Karpas-422 (cell line): Measurements from ENCODE around the gene TMED6. TPM values are rescaled to one million over a fixed set of nuclear protein-coding genes. Genes with fewer than 3 reads are reported as not detected.
A peak's percentile ranks its signal among the peaks of the same experiment; 100 is the strongest.

Experiments
- DNase-seq: peaks from one replicate; pipeline ENCODE4 v3.0.0-alpha.2; 2015
- H2AFZ ChIP-seq: fragments of 200-600 bp; sonication (generic); 2 replicates; pipeline ENCODE4 v1.6.1; 2014; ENCODE audit warnings: antibody characterized with exemption, low read length, mixed read lengths
- H3K27ac ChIP-seq: fragments of 200-600 bp; sonication (generic); 2 replicates; pipeline ENCODE4 v1.5.1; 2014; ENCODE audit warnings: mild to moderate bottlenecking, low read length, moderate library complexity
- H3K27me3 ChIP-seq: fragments of 200-600 bp; sonication (generic); 2 replicates; pipeline ENCODE4 v1.6.1; 2014; ENCODE audit warnings: low read length, mixed read lengths
- H3K36me3 ChIP-seq: fragments of 200-600 bp; sonication (generic); 2 replicates; pipeline ENCODE4 v1.6.1; 2014; ENCODE audit warnings: low read length, mixed read lengths; ENCODE audit not compliant: insufficient read depth
- H3K4me1 ChIP-seq: fragments of 200-600 bp; sonication (generic); 2 replicates; pipeline ENCODE4 v1.6.1; 2014; ENCODE audit warnings: mild to moderate bottlenecking, low read length, mixed read lengths
- H3K4me2 ChIP-seq: fragments of 200-600 bp; sonication (generic); 2 replicates; pipeline ENCODE4 v1.6.1; 2014; ENCODE audit warnings: low read length, low read depth, mild to moderate bottlenecking; ENCODE audit not compliant: poor library complexity, severe bottlenecking
- H3K4me3 ChIP-seq: fragments of 200-600 bp; sonication (generic); 2 replicates; pipeline ENCODE4 v1.5.1; 2014; ENCODE audit warnings: mild to moderate bottlenecking, antibody characterized with exemption, low read length, mixed read lengths
- H3K79me2 ChIP-seq: fragments of 200-600 bp; sonication (generic); 2 replicates; pipeline ENCODE4 v1.6.1; 2014; ENCODE audit warnings: mild to moderate bottlenecking, low read length, mixed read lengths
- H3K9ac ChIP-seq: fragments of 200-600 bp; sonication (generic); 2 replicates; pipeline ENCODE4 v1.6.0; 2014; ENCODE audit warnings: low read length
- H3K9me2 ChIP-seq: fragments of 200-600 bp; sonication (generic), shearing (Covaris generic); replicated peaks from 2 replicates; pipeline ENCODE4 v1.6.0; 2014; ENCODE audit warnings: mild to moderate bottlenecking, low read length, moderate library complexity; ENCODE audit not compliant: insufficient read depth
- H3K9me3 ChIP-seq: fragments of 300-700, 200-600 bp; sonication (generic); 2 replicates; pipeline ENCODE4 v1.6.1; 2014; ENCODE audit warnings: low read length, mixed read lengths
- H4K20me1 ChIP-seq: fragments of 200-600 bp; sonication (generic); 2 replicates; pipeline ENCODE4 v1.6.1; 2014; ENCODE audit warnings: mild to moderate bottlenecking, antibody characterized with exemption, low read length, low read depth; ENCODE audit not compliant: insufficient read depth
- total RNA-seq: library from RNA; depleted of rRNA; stranded (reverse); fragments of >200 nt; shearing (Covaris generic); gene quantifications from 2 replicates; pipeline ENCODE4 v1.2.3, GENCODE V29; 2014; ENCODE audit warnings: low replicate concordance

TMED6 gene
- total RNA-seq, 1 experiment from 2014 or later, result 1.8 TPM

DNA sequence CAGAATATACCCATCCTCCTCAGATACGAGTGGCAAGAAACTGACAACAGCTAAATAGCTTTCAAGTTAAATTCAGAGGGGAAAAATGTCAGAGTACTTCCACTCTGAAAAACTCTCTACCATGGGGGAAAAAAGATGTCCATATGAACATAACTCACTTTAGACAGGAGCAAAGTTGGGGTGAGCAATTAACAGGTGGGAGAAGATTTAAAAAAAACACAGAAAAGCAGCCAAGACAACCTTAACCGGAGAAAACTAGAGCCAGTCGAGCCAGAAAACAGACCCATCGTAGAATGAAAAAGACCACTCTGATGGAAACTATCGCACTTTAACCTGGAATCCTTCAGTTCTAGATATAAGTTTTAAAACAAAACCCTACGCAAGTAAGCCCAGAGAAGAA is 33.4 kb upstream of the TMED6 start:
- Histone ChIP-seq H4K20me1 (peaks cover 6% of the 10 kb centered on the region; the same call in 1 of the 2 replicates), H2AFZ (no peak overlapping the region), H3K9me2 (no peaks in the 10 kb centered on the region; the same call in 1 of the 2 replicates), H3K9ac (peak overlapping the region; percentile 76), H3K27ac (peak overlapping the region; percentile 90), H3K4me2 (peak overlapping the region; percentile 75), H3K4me1 (peaks cover 27% of the 10 kb centered on the region), H3K79me2 (peaks cover 52% of the 10 kb centered on the region), H3K27me3 (no peaks in the 10 kb centered on the region), H3K36me3 (peaks cover 40% of the 10 kb centered on the region), H3K4me3 (peak overlapping the region; percentile 71), H3K9me3 (no peaks in the 10 kb centered on the region)
- DNase-seq, result no peak

DNA sequence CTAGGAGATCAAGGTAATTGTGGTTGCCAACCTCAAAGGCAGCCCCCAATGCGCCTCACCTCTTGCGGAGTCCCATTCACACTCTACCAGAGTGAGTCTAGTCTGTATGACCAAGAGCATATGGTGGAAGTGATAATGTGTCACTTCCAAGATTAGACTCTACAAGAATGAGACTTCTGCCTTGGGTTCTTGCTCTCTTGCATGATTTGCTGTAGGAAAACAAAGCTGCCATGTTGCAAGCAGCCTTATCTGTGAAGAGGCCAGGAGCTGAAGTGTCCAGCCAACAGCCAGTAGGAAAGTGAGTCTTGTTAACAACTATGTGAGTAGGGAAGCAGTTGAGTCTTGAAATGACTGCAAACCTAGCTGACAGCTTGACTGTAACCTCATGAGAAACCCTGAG is 30.8 kb upstream of the TMED6 start:
- no peak overlapping the region for H3K9ac ChIP-seq
- no peaks in the 10 kb centered on the region for H3K9me3 ChIP-seq
- DNase-seq, result no peak
- H4K20me1 ChIP-seq, result peaks cover 6% of the 10 kb centered on the region; the same call in 1 of the 2 replicates
- H3K79me2 ChIP-seq, result peaks cover 71% of the 10 kb centered on the region
- no peaks in the 10 kb centered on the region; the same call in 1 of the 2 replicates for H3K9me2 ChIP-seq
- H2AFZ ChIP-seq, result no peak overlapping the region
- H3K36me3 ChIP-seq, result peaks cover 58% of the 10 kb centered on the region
- H3K4me3 ChIP-seq, result no peak overlapping the region
- H3K4me2 ChIP-seq, result no peak overlapping the region
- H3K4me1 ChIP-seq, result peaks cover 27% of the 10 kb centered on the region
- no peaks in the 10 kb centered on the region for H3K27me3 ChIP-seq
- no peak overlapping the region for H3K27ac ChIP-seq

- no peaks in the 10 kb centered on the region for H3K27me3 ChIP-seq
- peaks cover 23% of the 10 kb centered on the region for H3K4me1 ChIP-seq
- no peak overlapping the region for H3K4me2 ChIP-seq
- no peaks in the 10 kb centered on the region for H3K9me2 ChIP-seq
- H3K4me3 ChIP-seq, result no peak overlapping the region
- H4K20me1 ChIP-seq, result peaks cover 6% of the 10 kb centered on the region; the same call in 1 of the 2 replicates
- H3K36me3 ChIP-seq, result peaks cover 59% of the 10 kb centered on the region
- H3K9me3 ChIP-seq, result no peaks in the 10 kb centered on the region
- no peak overlapping the region for H2AFZ ChIP-seq
- H3K79me2 ChIP-seq, result peaks cover 75% of the 10 kb centered on the region
- no peak for DNase-seq
- no peak overlapping the region for H3K9ac ChIP-seq
- no peak overlapping the region for H3K27ac ChIP-seq
Observed at GRCh38 chr16:69381231-69381630, 29.6 kb upstream of the TMED6 start.

DNA sequence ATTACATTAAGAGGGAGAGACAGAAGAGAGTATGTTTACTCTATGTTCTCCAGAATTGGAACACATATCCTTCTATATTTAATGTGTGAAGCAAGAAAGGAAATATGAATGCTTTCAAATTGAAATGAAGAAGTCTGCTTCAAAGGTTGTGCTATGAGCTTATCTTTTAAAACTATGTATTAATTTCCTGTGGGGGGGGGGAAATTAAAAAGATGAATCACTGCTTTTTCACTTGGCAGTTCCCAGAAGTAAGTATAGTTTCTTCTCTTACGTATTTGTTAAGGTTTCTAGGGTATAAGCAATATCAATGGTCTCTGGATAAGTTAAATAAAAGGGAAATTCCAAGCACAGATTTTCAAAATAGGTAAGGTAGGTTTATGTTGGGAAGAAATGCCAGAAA is 27.2 kb upstream of the TMED6 start:
- Histone ChIP-seq H3K9ac (no peak overlapping the region), H3K27ac (no peak overlapping the region), H3K36me3 (peaks cover 59% of the 10 kb centered on the region), H3K79me2 (peaks cover 73% of the 10 kb centered on the region), H3K9me2 (no peaks in the 10 kb centered on the region), H3K4me1 (peaks cover 10% of the 10 kb centered on the region), H3K4me3 (no peak overlapping the region), H3K9me3 (no peaks in the 10 kb centered on the region), H2AFZ (no peak overlapping the region), H3K27me3 (no peaks in the 10 kb centered on the region), H3K4me2 (no peak overlapping the region), H4K20me1 (no peaks in the 10 kb centered on the region)
- no peak for DNase-seq

- H3K36me3 ChIP-seq, result peaks cover 51% of the 10 kb centered on the region
- H2AFZ ChIP-seq, result no peak overlapping the region
- H3K4me2 ChIP-seq, result no peak overlapping the region
- no peak overlapping the region for H3K4me3 ChIP-seq
- H4K20me1 ChIP-seq, result no peaks in the 10 kb centered on the region
- H3K9ac ChIP-seq, result no peak overlapping the region
- no peaks in the 10 kb centered on the region for H3K9me3 ChIP-seq
- peaks cover 70% of the 10 kb centered on the region for H3K79me2 ChIP-seq
- peaks cover 3% of the 10 kb centered on the region; the same call in 1 of the 2 replicates for H3K4me1 ChIP-seq
- H3K27ac ChIP-seq, result no peak overlapping the region
- no peaks in the 10 kb centered on the region for H3K27me3 ChIP-seq
- H3K9me2 ChIP-seq, result no peaks in the 10 kb centered on the region
- no peak for DNase-seq
Observed at GRCh38 chr16:69378036-69378435, 26.4 kb upstream of the TMED6 start.

- peaks cover 66% of the 10 kb centered on the region for H3K79me2 ChIP-seq
- H3K4me3 ChIP-seq, result no peak overlapping the region
- H3K4me2 ChIP-seq, result no peak overlapping the region
- peaks cover 44% of the 10 kb centered on the region for H3K36me3 ChIP-seq
- no peaks in the 10 kb centered on the region for H3K4me1 ChIP-seq
- no peak for DNase-seq
- H2AFZ ChIP-seq, result no peak overlapping the region
- H3K9ac ChIP-seq, result no peak overlapping the region
- no peaks in the 10 kb centered on the region for H3K9me3 ChIP-seq
- H4K20me1 ChIP-seq, result no peaks in the 10 kb centered on the region
- H3K27me3 ChIP-seq, result no peaks in the 10 kb centered on the region
- no peak overlapping the region for H3K27ac ChIP-seq
- H3K9me2 ChIP-seq, result no peaks in the 10 kb centered on the region
Observed at GRCh38 chr16:69376393-69377059, 24.9 kb upstream of the TMED6 start.

DNA sequence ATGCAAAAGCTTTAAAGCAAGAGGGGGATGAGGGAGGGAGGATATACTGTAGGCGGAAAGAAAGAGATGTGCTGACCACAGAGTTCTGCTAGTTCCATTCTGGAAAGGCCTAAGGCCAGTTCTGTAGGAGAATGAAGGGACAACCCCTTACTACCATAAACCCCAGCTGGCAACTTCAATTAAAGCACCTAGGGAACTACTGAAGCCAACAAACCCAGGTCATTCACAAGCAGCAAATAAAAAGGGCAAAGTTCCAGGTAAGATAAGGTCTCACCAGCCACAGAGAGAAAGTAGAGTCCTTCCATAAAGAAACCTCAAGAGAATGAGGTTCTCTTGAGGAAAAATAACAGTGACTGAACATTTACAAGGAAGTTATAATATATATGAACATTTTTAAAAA is 21.4 kb upstream of the TMED6 start:
- H3K9me3 ChIP-seq, result no peaks in the 10 kb centered on the region
- no peaks in the 10 kb centered on the region for H3K9me2 ChIP-seq
- no peaks in the 10 kb centered on the region for H3K27me3 ChIP-seq
- no peak overlapping the region for H3K27ac ChIP-seq
- peaks cover 37% of the 10 kb centered on the region for H3K36me3 ChIP-seq
- H3K4me3 ChIP-seq, result no peak overlapping the region
- no peak overlapping the region for H3K9ac ChIP-seq
- no peak for DNase-seq
- peaks cover 40% of the 10 kb centered on the region for H3K79me2 ChIP-seq
- H3K4me2 ChIP-seq, result no peak overlapping the region
- H4K20me1 ChIP-seq, result no peaks in the 10 kb centered on the region
- H3K4me1 ChIP-seq, result no peaks in the 10 kb centered on the region
- H2AFZ ChIP-seq, result no peak overlapping the region

DNA sequence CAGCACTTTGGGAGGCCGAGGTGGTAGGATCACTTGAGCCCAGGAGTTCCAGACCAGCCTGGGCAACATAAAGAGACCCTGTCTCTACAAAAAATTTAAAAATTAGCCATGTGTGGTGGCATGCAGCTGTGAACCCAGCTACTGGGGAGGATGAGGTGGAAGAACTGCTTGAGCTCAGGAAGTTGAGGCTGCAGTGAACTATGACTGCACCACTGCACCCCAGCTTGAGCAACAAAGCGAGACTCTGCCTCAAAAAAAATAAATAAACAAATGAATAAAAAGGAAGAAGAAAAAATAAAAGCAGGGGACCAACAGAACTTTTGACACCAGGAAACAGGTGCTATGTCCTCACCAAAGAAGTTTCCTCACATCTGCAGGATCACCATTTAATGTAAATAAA is 20.0 kb upstream of the TMED6 start:
- Histone ChIP-seq H3K4me2 (no peak overlapping the region), H3K27me3 (no peaks in the 10 kb centered on the region), H3K4me1 (no peaks in the 10 kb centered on the region), H3K9me3 (no peaks in the 10 kb centered on the region), H2AFZ (no peak overlapping the region), H3K79me2 (peaks cover 34% of the 10 kb centered on the region), H3K9me2 (no peaks in the 10 kb centered on the region), H3K4me3 (no peak overlapping the region), H3K9ac (no peak overlapping the region), H4K20me1 (no peaks in the 10 kb centered on the region), H3K36me3 (peaks cover 45% of the 10 kb centered on the region), H3K27ac (no peak overlapping the region)
- DNase-seq, result no peak
